Small intestine (tissue), 7 donors: ENCODE results near the gene LDB3. TPM values are rescaled to one million over a fixed set of nuclear protein-coding genes. Genes with fewer than 3 reads are reported as not detected.
A peak's percentile ranks its signal among the peaks of the same experiment; 100 is the strongest.

ENCODE experiments used
- DNase-seq, 2 donors: peaks; one replicate each; pipeline versions ENCODE4 v3.0.0 to v3.0.0-alpha.2; 2013
- FAIRE-seq: peaks from 2 replicates; lab custom pipeline; 2012; peaks lifted over from hg19 to GRCh38; lab: Jason Lieb, UNC
- H3K27ac ChIP-seq, 3 donors: one replicate each; pipeline ENCODE4 v1.5.1; 2013; ENCODE audit warnings: low read length in 2 of 3, mild to moderate bottlenecking in 2 of 3, control low read depth in 1 of 3, inconsistent platforms in 1 of 3, low read depth in 1 of 3, moderate library complexity in 1 of 3
- H3K27me3 ChIP-seq, 3 donors: one replicate each; pipeline ENCODE4 v1.6.1; 2013; ENCODE audit warnings: low read length in 3 of 3, inconsistent platforms in 1 of 3; ENCODE audit not compliant: control insufficient read depth in 3 of 3, insufficient read depth in 3 of 3
- H3K36me3 ChIP-seq, 3 donors: one replicate each; pipeline ENCODE4 v1.6.1; 2013; ENCODE audit warnings: low read length in 3 of 3, inconsistent platforms in 1 of 3, low read depth in 1 of 3, mild to moderate bottlenecking in 1 of 3, moderate library complexity in 1 of 3; ENCODE audit not compliant: control insufficient read depth in 3 of 3, insufficient read depth in 2 of 3
- H3K4me1 ChIP-seq, 3 donors: one replicate each; pipeline ENCODE4 v1.6.1; 2013; ENCODE audit warnings: low read length in 2 of 3, inconsistent platforms in 1 of 3, low read depth in 1 of 3, mild to moderate bottlenecking in 1 of 3, moderate library complexity in 1 of 3; ENCODE audit not compliant: control insufficient read depth in 3 of 3, insufficient read depth in 2 of 3
- H3K4me3 ChIP-seq, 3 donors: one replicate each; pipeline ENCODE4 v1.5.1; 2013; ENCODE audit warnings: low read length in 3 of 3, control low read depth in 1 of 3, inconsistent platforms in 1 of 3, low read depth in 1 of 3, mild to moderate bottlenecking in 1 of 3, moderate library complexity in 1 of 3
- H3K9me3 ChIP-seq, 2 donors: one replicate each; pipeline ENCODE4 v1.6.1; 2013; ENCODE audit warnings: low read depth in 1 of 2, low read length in 1 of 2; ENCODE audit not compliant: control insufficient read depth in 2 of 2, insufficient read depth in 1 of 2
- WGBS, 3 donors: extraction: QIAGEN DNeasy Blood & Tissue Kit; methylation state at CpG; one replicate each; pipeline ENCODE4 v1.1.7; 2013; 5-methylcytosine and 5-hydroxymethylcytosine counted together
- polyA plus RNA-seq, 4 donors: library from polyadenylated mRNA; stranded (reverse) in 3 of 4; unstranded in 1 of 4; fragments of 200-250 nt in 3 of 4; fragments of 120-200 nt in 1 of 4; gene quantifications; one replicate each; pipeline versions ENCODE4 v1.2.1 to v1.2.3, GENCODE V29; 2013
- donor health status: healthy with polysubstance abuse.
- donor health status: control.
- donor health status: control.
- donor health status: Bipolar disorder and iron deficiency.
- donor health status: healthy.

LDB3 gene
- polyA plus RNA-seq, 4 donors = 0.45 to 2.2 (median 1.4) TPM

DNA sequence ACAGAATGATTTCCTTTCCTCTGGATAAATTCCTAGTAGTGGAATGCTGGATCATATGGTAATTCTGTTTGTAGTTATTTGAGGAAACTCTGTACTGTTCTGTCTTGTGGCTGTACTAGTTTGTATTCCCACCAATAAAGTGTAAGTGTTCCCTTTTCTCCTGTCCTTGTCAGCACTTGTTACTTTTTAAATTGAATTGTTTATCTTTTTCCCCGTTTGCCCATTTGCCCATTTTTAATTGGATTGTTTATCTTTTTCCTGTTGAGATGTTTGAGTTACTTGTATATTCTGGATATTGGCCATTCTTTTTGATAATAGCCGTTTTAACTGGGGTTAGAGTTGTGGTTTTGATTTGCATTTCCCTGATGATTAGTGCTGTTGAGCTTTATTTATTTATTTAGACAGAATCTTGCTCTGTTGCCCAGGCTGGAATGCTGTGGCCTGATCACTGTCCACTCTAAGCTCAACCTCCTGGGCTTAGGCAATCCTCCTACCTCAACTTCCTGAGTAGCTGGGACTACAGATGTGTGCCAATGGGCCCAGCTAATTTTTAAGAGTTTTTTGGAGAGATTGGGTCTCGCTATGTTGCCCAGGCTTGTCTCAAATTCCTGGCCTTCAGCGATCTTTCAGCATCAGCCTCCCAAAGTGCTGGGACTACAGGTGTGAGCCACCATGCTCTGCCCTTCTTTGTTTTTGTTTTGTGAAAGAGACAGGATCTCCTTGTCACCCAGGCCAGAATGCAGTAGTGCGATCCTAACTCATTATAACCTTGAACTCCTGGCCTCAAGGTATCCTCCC lies 111.1 kb downstream of the LDB3 start:
- peaks cover 0 to 8% (median 0%) of the 10 kb centered on the region in 3 donors for H3K4me1 ChIP-seq
- H3K4me3 ChIP-seq = no peak overlapping the region
- DNase-seq (no peak), FAIRE-seq (no peak)
- H3K9me3 ChIP-seq = peaks cover 0 to 5% of the 10 kb centered on the region in 2 donors
- no peaks in the 10 kb centered on the region for H3K27me3 ChIP-seq
- peaks cover 0 to 8% (median 0%) of the 10 kb centered on the region in 3 donors for H3K36me3 ChIP-seq
- peak overlapping the region in 1 of 3 donors; percentile 20 for H3K27ac ChIP-seq
- WGBS, 3 donors = 64 to 75% (median 70%) methylated on average over 5 of the region's 5 CpGs

DNA sequence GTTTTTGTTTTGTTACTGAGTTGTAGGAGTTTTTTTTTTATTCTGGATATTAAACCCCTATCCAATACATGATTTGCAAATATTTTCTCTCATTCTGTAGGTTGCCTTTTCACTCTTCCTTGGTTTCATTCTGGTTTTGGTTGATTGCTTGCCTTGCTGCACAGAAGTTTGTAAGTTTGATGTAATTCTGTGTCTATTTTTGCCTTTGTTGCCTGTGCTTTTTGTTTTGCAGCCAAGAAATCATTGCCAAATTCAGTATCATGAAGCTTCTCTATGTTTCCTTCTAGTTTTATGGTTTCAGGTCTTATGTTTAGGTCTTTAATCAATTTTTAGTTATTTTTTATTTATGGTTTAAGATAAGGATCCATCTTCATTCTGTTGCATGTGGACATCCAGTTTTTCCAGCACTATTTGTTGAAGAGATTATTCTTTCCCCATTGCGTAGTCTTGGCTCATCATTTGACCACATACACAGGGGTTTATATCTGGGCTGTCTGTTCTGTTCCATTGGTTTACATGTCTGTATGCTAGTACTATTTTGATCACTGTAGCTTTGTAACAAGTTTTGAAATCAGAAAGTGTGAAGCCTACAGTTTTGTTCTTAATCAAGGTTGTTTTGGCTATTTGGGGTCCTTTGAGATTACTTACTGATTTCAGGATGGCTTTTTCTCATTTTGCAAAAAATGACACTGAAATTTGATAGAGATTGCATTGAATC lies 114.5 kb downstream of the LDB3 start:
- no peak for DNase-seq
- no peaks in the 10 kb centered on the region for H3K27me3 ChIP-seq
- no peak overlapping the region for H3K27ac ChIP-seq
- 70 to 88% (median 85%) methylated on average over 1 of the region's 1 CpG for WGBS, 3 donors
- H3K4me1 ChIP-seq = peaks cover 2 to 13% (median 5%) of the 10 kb centered on the region in 3 donors
- peaks cover 0 to 10% (median 0%) of the 10 kb centered on the region in 3 donors for H3K36me3 ChIP-seq
- H3K4me3 ChIP-seq = no peak overlapping the region
- peaks cover 0 to 5% of the 10 kb centered on the region in 2 donors for H3K9me3 ChIP-seq
- FAIRE-seq = no peak

GRCh38 chr10:86785037-86785436 lies 116.7 kb downstream of the LDB3 start:
- Histone ChIP-seq H3K27me3 (no peaks in the 10 kb centered on the region), H3K9me3 (no peaks in the 10 kb centered on the region), H3K27ac (no peak overlapping the region), H3K36me3 (peaks cover 0 to 5% (median 0%) of the 10 kb centered on the region in 3 donors), H3K4me1 (peaks cover 2 to 13% (median 5%) of the 10 kb centered on the region in 3 donors), H3K4me3 (no peak overlapping the region)
- WGBS, 3 donors = 89 to 98% (median 89%) methylated on average over 4 of the region's 4 CpGs
- DNase-seq = no peak
- FAIRE-seq = no peak

Other genes starting within 250 kb of the LDB3 start
- gene WAPL, start 146.7 kb upstream of the LDB3 start, polyA plus RNA-seq = 10 to 100 TPM; 15.7 to 35.5 (median 18.4) TPM
- gene OPN4, start 14.0 kb upstream of the LDB3 start, polyA plus RNA-seq = under 1 TPM in 1 of 4 donors, not detected in 3; 0.07 TPM
- 10 to 100 TPM in 2 of 4 donors, 1 to 10 TPM in 2; 3.4 to 40.2 (median 9.8) TPM for gene BMPR1A, start 88.1 kb downstream of the LDB3 start, polyA plus RNA-seq